GM19324 (cell line): ENCODE measurements around the gene KIAA1217.

Source experiments
- ATAC-seq: cut with Tn5 transposase; IDR thresholded peaks from one replicate; pipeline ENCODE4 v1.9.1; 2021; ENCODE audit warnings: mild to moderate bottlenecking, moderate library complexity; ENCODE audit not compliant: unreplicated experiment, low FRiP score

The KIAA1217 gene

GRCh38 chr10:24569330-24569796, 360.4 kb downstream of the KIAA1217 start:
- no peak for ATAC-seq

GRCh38 chr10:24569828-24570657, 361.1 kb downstream of the KIAA1217 start:
- ATAC-seq: no peak

GRCh38 chr10:24570658-24571426, 361.9 kb downstream of the KIAA1217 start:
- ATAC-seq: no peak

- no peak for ATAC-seq
Measured at GRCh38 chr10:24571870-24572450, 363.0 kb downstream of the KIAA1217 start.

- ATAC-seq: no peak
Measured at GRCh38 chr10:24574161-24574560, 365.2 kb downstream of the KIAA1217 start.

GRCh38 chr10:24574578-24575155, 365.7 kb downstream of the KIAA1217 start:
- ATAC-seq: no peak

GRCh38 chr10:24575481-24576002, 366.6 kb downstream of the KIAA1217 start:
- no peak for ATAC-seq

- no peak for ATAC-seq
Measured at GRCh38 chr10:24579448-24579847, 370.5 kb downstream of the KIAA1217 start.

GRCh38 chr10:24579906-24580305, 371.0 kb downstream of the KIAA1217 start:
- no peak for ATAC-seq

- no peak for ATAC-seq
Measured at GRCh38 chr10:24589265-24589664, 380.3 kb downstream of the KIAA1217 start.

- ATAC-seq: no peak
Measured at GRCh38 chr10:24590697-24591457, 381.9 kb downstream of the KIAA1217 start.

GRCh38 chr10:24596217-24596930, 387.4 kb downstream of the KIAA1217 start:
- ATAC-seq: no peak

- ATAC-seq: no peak
Measured at GRCh38 chr10:24597426-24597825, 388.5 kb downstream of the KIAA1217 start.
